ENCODE data around the gene MAML1. TPM values are rescaled to one million over a fixed set of nuclear protein-coding genes. Genes with fewer than 3 reads are reported as not detected.

The MAML1 gene
- total and polyA plus RNA-seq, 2 donors (not counting 1 experiment from before 2014, with no cell fraction given) = 12.0 to 50.6 TPM

- H3K4me3 Mint-ChIP-seq = no peak overlapping the region
- Histone ChIP-seq H3K9me3 (ENCODE audit: control extremely low read depth in 1 of 3, control insufficient read depth in 2 of 3, insufficient read depth in 1 of 3, low read length in 2 of 3) (no peaks in the 10 kb centered on the region), H3K79me2 (ENCODE audit: control insufficient read depth, insufficient read depth, low read length) (peaks cover 24% of the 10 kb centered on the region), H3K27ac (ENCODE audit: low read length in 2 of 2) (no peak overlapping the region), H3K9ac (ENCODE audit: low read length) (no peak overlapping the region), H3K4me2 (replicated peaks; ENCODE audit: low read depth, low read length, poor library complexity, severe bottlenecking) (no peak overlapping the region), H3K36me3 (replicated peaks in 1 of 2; ENCODE audit: control extremely low read depth in 1 of 2, control insufficient read depth in 1 of 2, extremely low read depth in 1 of 2, insufficient read depth in 2 of 2, low read length in 1 of 2) (peaks cover 2 to 76% of the 10 kb centered on the region in 2 experiments), H3K4me1 (ENCODE audit: control insufficient read depth in 2 of 2, insufficient read depth in 2 of 2, low read length in 2 of 2) (no peaks in the 10 kb centered on the region), H3K4me3 (ENCODE audit: control extremely low read depth in 1 of 5, extremely low read depth in 1 of 5, insufficient read depth in 1 of 5, low read depth in 2 of 5, low read length in 4 of 5) (no peak overlapping the region), H3K27me3 (replicated peaks in 1 of 4; ENCODE audit: control extremely low read depth in 1 of 4, control insufficient read depth in 3 of 4, insufficient read depth in 4 of 4, low read length in 3 of 4) (no peaks in the 10 kb centered on the region), H2AFZ (ENCODE audit: insufficient read depth, low read depth, low read length, poor library complexity, severe bottlenecking) (no peak overlapping the region), H4K20me1 (ENCODE audit: control insufficient read depth, insufficient read depth, low read length, poor library complexity, severe bottlenecking) (peaks cover 5% of the 10 kb centered on the region)
- H3K9me3 Mint-ChIP-seq (ENCODE audit: insufficient read depth) = no peaks in the 10 kb centered on the region
- WGBS (ENCODE audit: insufficient coverage) = 98% methylated on average over 12 of the region's 12 CpGs
- peaks cover 1% of the 10 kb centered on the region for H3K4me1 Mint-ChIP-seq
- ChIA-PET CTCF (interaction anchor here (2.2 kb wide), 1 partner anchor 28 kb away, joined by 7 read pairs; no protein-coding TSS in a partner anchor), POLR2A (interaction anchor here (0.6 kb wide), 1 partner anchor 17 kb away, joined by 5 read pairs; no protein-coding TSS in a partner anchor)
- ATAC-seq (ENCODE audit: low read depth) (no peak), DNase-seq (no peak)
- TF ChIP-seq EZH2 (IDR thresholded peaks at IDR 0.05; ENCODE audit: borderline replicate concordance, insufficient read depth, low read depth, low read length, poor library complexity, severe bottlenecking) (no peak), CTCF (IDR thresholded peaks at IDR 0.05) (no peak)
- no peak overlapping the region for H3K27ac Mint-ChIP-seq
- intact Hi-C loops (cut with micrococcal nuclease) = no loop called here
- H3K27me3 Mint-ChIP-seq = no peaks in the 10 kb centered on the region
Measured at GRCh38 chr5:179774442-179774841, 41.8 kb downstream of the MAML1 start.

- Histone ChIP-seq H2AFZ (ENCODE audit: insufficient read depth, low read depth, low read length, poor library complexity, severe bottlenecking) (no peak overlapping the region), H3K4me3 (ENCODE audit: control extremely low read depth in 1 of 5, extremely low read depth in 1 of 5, insufficient read depth in 1 of 5, low read depth in 2 of 5, low read length in 4 of 5) (no peak overlapping the region), H3K4me1 (ENCODE audit: control insufficient read depth in 2 of 2, insufficient read depth in 2 of 2, low read length in 2 of 2) (no peaks in the 10 kb centered on the region), H3K27ac (ENCODE audit: low read length in 2 of 2) (no peak overlapping the region), H3K9me3 (ENCODE audit: control extremely low read depth in 1 of 3, control insufficient read depth in 2 of 3, insufficient read depth in 1 of 3, low read length in 2 of 3) (no peaks in the 10 kb centered on the region), H3K36me3 (replicated peaks in 1 of 2; ENCODE audit: control extremely low read depth in 1 of 2, control insufficient read depth in 1 of 2, extremely low read depth in 1 of 2, insufficient read depth in 2 of 2, low read length in 1 of 2) (peaks cover 0 to 59% of the 10 kb centered on the region in 2 experiments), H3K27me3 (replicated peaks in 1 of 4; ENCODE audit: control extremely low read depth in 1 of 4, control insufficient read depth in 3 of 4, insufficient read depth in 4 of 4, low read length in 3 of 4) (no peaks in the 10 kb centered on the region), H3K9ac (ENCODE audit: low read length) (no peak overlapping the region), H3K4me2 (replicated peaks; ENCODE audit: low read depth, low read length, poor library complexity, severe bottlenecking) (no peak overlapping the region), H3K79me2 (ENCODE audit: control insufficient read depth, insufficient read depth, low read length) (peaks cover 8% of the 10 kb centered on the region), H4K20me1 (ENCODE audit: control insufficient read depth, insufficient read depth, low read length, poor library complexity, severe bottlenecking) (peaks cover 5% of the 10 kb centered on the region)
- intact Hi-C loops (cut with micrococcal nuclease) = no loop called here
- H3K9me3 Mint-ChIP-seq (ENCODE audit: insufficient read depth) = no peaks in the 10 kb centered on the region
- no peak overlapping the region for H3K4me3 Mint-ChIP-seq
- 92% methylated on average over 7 of the region's 11 CpGs for WGBS (ENCODE audit: insufficient coverage)
- ATAC-seq (ENCODE audit: low read depth) (no peak), DNase-seq (no peak)
- no peaks in the 10 kb centered on the region for H3K4me1 Mint-ChIP-seq
- no peak overlapping the region for H3K27ac Mint-ChIP-seq
- TF ChIP-seq EZH2 (IDR thresholded peaks at IDR 0.05; ENCODE audit: borderline replicate concordance, insufficient read depth, low read depth, low read length, poor library complexity, severe bottlenecking) (no peak), CTCF (IDR thresholded peaks at IDR 0.05) (no peak)
- CTCF ChIA-PET = interaction anchor here (0.9 to 1.4 kb wide), 2 partner anchors 13 to 25 kb away, joined by 3 read pairs; no protein-coding TSS in a partner anchor
- POLR2A ChIA-PET = no interaction called here
- no peaks in the 10 kb centered on the region for H3K27me3 Mint-ChIP-seq
Measured at GRCh38 chr5:179776411-179776938, 43.9 kb downstream of the MAML1 start.

Data from B cell (primary cell).